T-helper 17 cell (primary cell): Measurements from ENCODE around the gene TMEM187. TPM values are rescaled to one million over a fixed set of nuclear protein-coding genes. Genes with fewer than 3 reads are reported as not detected.

ENCODE experiments used
- total RNA-seq, 4 donors: library from RNA in 2 of 4; stranded (reverse) in 2 of 4; gene quantifications; one replicate each; pipeline ENCODE4 v1.2.3 and lab custom pipeline; 2022 to 2026

The TMEM187 gene
- total RNA-seq, 2 donors from 2014 or later, result 2.4 to 3.0 TPM

Other genes with a start within 250 kb of the TMEM187 start
- gene BCAP31, start 248.4 kb upstream of the TMEM187 start, total RNA-seq, result 100 to 1,000 TPM; 101 TPM
- gene ABCD1, start 247.9 kb upstream of the TMEM187 start, total RNA-seq, result 10 to 100 TPM; 14.7 to 17.7 TPM
- gene PLXNB3, start 208.5 kb upstream of the TMEM187 start, total RNA-seq, result 1 to 10 TPM in 1 of 2 donors, under 1 TPM in 1; 0.25 to 2.9 TPM
- gene SRPK3, start 191.7 kb upstream of the TMEM187 start, total RNA-seq, result not detected
- 10 to 100 TPM; 46.4 to 52.4 TPM for gene IDH3G, start 178.4 kb upstream of the TMEM187 start, total RNA-seq
- gene SSR4, start 178.1 kb upstream of the TMEM187 start, total RNA-seq, result 100 to 1,000 TPM; 204 to 212 TPM
- gene PDZD4, start 142.2 kb upstream of the TMEM187 start, total RNA-seq, result 10 to 100 TPM; 31.1 to 45.6 TPM
- 1 to 10 TPM; 2.3 to 3.9 TPM for gene L1CAM, start 86.6 kb upstream of the TMEM187 start, total RNA-seq
- not detected for gene AVPR2, start 68.1 kb upstream of the TMEM187 start, total RNA-seq
- gene ARHGAP4, start 46.5 kb upstream of the TMEM187 start, total RNA-seq, result 100 to 1,000 TPM; 374 to 404 TPM
- gene NAA10, start 37.7 kb upstream of the TMEM187 start, total RNA-seq, result 10 to 100 TPM; 42.8 to 48.5 TPM
- gene RENBP, start 28.1 kb upstream of the TMEM187 start, total RNA-seq, result 10 to 100 TPM in 1 of 2 donors, 1 to 10 TPM in 1; 8.8 to 11.5 TPM
- 10 to 100 TPM; 65.7 to 65.8 TPM for gene HCFC1, start 936 bp upstream of the TMEM187 start, total RNA-seq
- gene IRAK1, start 47.1 kb downstream of the TMEM187 start, total RNA-seq, result 10 to 100 TPM; 75.3 to 92.5 TPM
- gene MECP2, start 125.0 kb downstream of the TMEM187 start, total RNA-seq, result 100 to 1,000 TPM; 148 to 160 TPM
- gene OPN1LW, start 171.5 kb downstream of the TMEM187 start, total RNA-seq, result not detected
- not detected for gene OPN1MW, start 209.8 kb downstream of the TMEM187 start, total RNA-seq
- not detected for gene OPN1MW2, start 247.0 kb downstream of the TMEM187 start, total RNA-seq